ENCODE results near the gene TMEM256. TPM values are rescaled to one million over a fixed set of nuclear protein-coding genes. Genes with fewer than 3 reads are reported as not detected.

The TMEM256 gene
- total and polyA plus RNA-seq, 4 donors: 48.6 to 130 (median 62.8) TPM

DNA sequence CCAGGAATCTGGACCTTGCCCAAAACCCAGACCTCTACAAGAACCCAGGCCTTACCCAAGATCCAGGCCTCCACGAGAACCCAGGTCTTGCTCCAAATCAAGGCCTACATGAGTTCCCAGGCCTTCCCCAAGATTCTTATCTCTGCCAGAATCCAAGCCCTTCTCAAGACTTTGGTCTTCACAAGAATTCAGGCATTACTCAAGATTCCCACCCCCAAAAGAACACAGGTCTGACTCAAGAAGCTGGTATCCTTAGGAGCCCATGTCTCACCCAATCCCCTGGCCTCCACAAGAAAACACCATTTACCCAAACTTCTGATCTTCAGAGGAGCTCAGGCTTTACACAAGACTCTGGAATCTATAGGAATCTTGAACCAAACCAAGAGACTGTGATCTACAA is 27.3 kb upstream of the TMEM256 start:
- Histone ChIP-seq H3K27ac (ENCODE audit: low read depth, low read length) (no peak overlapping the region), H3K9me3 (ENCODE audit: control insufficient read depth, insufficient read depth, low read length) (no peaks in the 10 kb centered on the region), H3K36me3 (ENCODE audit: control insufficient read depth, insufficient read depth, low read length) (no peaks in the 10 kb centered on the region), H3K4me1 (ENCODE audit: control insufficient read depth, insufficient read depth, low read length) (peaks cover 15% of the 10 kb centered on the region), H3K4me3 (ENCODE audit: low read depth, low read length) (no peak overlapping the region), H3K27me3 (ENCODE audit: control insufficient read depth, insufficient read depth, low read length) (peaks cover 15% of the 10 kb centered on the region)
- 91% methylated on average over 1 of the region's 1 CpG for WGBS (ENCODE audit: insufficient coverage)
- no peak for DNase-seq (ENCODE audit: low read depth in 4 of 6, low spot score in 6 of 6)

- Histone ChIP-seq H3K9me3 (ENCODE audit: control insufficient read depth, insufficient read depth, low read length) (no peaks in the 10 kb centered on the region), H3K27me3 (ENCODE audit: control insufficient read depth, insufficient read depth, low read length) (peaks cover 2% of the 10 kb centered on the region), H3K36me3 (ENCODE audit: control insufficient read depth, insufficient read depth, low read length) (no peaks in the 10 kb centered on the region), H3K4me1 (ENCODE audit: control insufficient read depth, insufficient read depth, low read length) (no peaks in the 10 kb centered on the region), H3K27ac (ENCODE audit: low read depth, low read length) (no peak overlapping the region), H3K4me3 (ENCODE audit: low read depth, low read length) (no peak overlapping the region)
- 94% methylated on average over 10 of the region's 10 CpGs for WGBS (ENCODE audit: insufficient coverage)
- DNase-seq (ENCODE audit: low read depth in 4 of 6, low spot score in 6 of 6): no peak
Measured at GRCh38 chr17:7429722-7430121, 25.8 kb upstream of the TMEM256 start.

DNA sequence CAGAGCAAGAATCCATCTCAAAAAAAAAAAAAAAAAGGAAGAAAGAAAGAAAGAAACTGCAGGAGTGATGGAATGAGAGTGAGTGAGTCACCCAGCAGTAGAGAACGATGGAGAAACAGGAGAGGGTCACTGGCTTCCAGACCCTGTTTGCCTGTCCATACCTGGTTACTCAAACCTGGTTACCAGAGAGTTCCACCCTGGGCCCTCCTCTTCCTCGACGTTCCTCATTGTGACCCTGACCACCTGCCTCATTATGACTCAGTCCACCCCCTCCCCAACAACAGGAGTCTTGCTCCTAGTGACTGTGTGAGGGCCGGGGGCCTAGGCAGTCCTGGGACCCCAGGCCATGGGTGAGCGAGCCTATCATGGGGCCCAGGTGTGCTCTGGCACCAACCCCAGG is 24.7 kb upstream of the TMEM256 start, which contains the start of gene SPEM3:
Gene SPEM3, plus strand, starts transcription at position 301 of the 400 bp plus-strand sequence. Its CDS starts 46 bp downstream, at position 347.
- DNase-seq (ENCODE audit: low read depth in 4 of 6, low spot score in 6 of 6): no peak
- no peak within 1 kb of the TSS for H3K4me3 ChIP-seq (ENCODE audit: low read depth, low read length)
- no peak within 1 kb of the TSS for H3K27ac ChIP-seq (ENCODE audit: low read depth, low read length)
- no peaks in the 10 kb centered on the region for H3K36me3 ChIP-seq (ENCODE audit: control insufficient read depth, insufficient read depth, low read length)
- H3K9me3 ChIP-seq (ENCODE audit: control insufficient read depth, insufficient read depth, low read length): no peaks in the 10 kb centered on the region
- no peaks in the 10 kb centered on the region for H3K27me3 ChIP-seq (ENCODE audit: control insufficient read depth, insufficient read depth, low read length)
- no peaks in the 10 kb centered on the region for H3K4me1 ChIP-seq (ENCODE audit: control insufficient read depth, insufficient read depth, low read length)
- WGBS (ENCODE audit: insufficient coverage): 81% methylated on average over 4 of the region's 5 CpGs

DNA sequence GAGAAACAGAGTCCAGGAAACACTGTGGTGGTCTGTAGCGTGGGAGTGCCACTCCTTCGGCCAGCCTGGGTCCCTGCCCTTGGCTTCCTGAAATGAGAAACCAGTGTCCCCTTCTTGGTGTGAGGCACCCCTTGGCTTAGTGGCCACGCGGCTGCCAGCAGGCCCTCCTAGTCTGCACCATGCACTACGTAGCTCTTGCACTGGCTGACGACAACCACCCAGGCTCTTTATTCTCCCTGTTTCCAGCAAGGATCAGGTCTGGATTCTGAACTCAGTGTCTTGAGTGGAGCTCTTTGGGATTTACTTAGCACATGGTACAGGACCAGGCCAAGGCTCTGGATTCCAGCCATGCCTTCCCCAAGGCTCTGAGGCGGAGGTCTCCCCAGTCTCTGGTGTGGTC is 23.7 kb upstream of the TMEM256 start:
- no peaks in the 10 kb centered on the region for H3K9me3 ChIP-seq (ENCODE audit: control insufficient read depth, insufficient read depth, low read length)
- peaks cover 1% of the 10 kb centered on the region for H3K36me3 ChIP-seq (ENCODE audit: control insufficient read depth, insufficient read depth, low read length)
- 88% methylated on average over 7 of the region's 7 CpGs for WGBS (ENCODE audit: insufficient coverage)
- DNase-seq (ENCODE audit: low read depth in 4 of 6, low spot score in 6 of 6): no peak
- H3K4me1 ChIP-seq (ENCODE audit: control insufficient read depth, insufficient read depth, low read length): no peaks in the 10 kb centered on the region
- no peaks in the 10 kb centered on the region for H3K27me3 ChIP-seq (ENCODE audit: control insufficient read depth, insufficient read depth, low read length)
- H3K4me3 ChIP-seq (ENCODE audit: low read depth, low read length): no peak overlapping the region
- no peak overlapping the region for H3K27ac ChIP-seq (ENCODE audit: low read depth, low read length)

- no peak for DNase-seq (ENCODE audit: low read depth in 4 of 6, low spot score in 6 of 6)
- Histone ChIP-seq H3K9me3 (ENCODE audit: control insufficient read depth, insufficient read depth, low read length) (no peaks in the 10 kb centered on the region), H3K27ac (ENCODE audit: low read depth, low read length) (no peak overlapping the region), H3K4me1 (ENCODE audit: control insufficient read depth, insufficient read depth, low read length) (no peaks in the 10 kb centered on the region), H3K36me3 (ENCODE audit: control insufficient read depth, insufficient read depth, low read length) (peaks cover 3% of the 10 kb centered on the region), H3K4me3 (ENCODE audit: low read depth, low read length) (no peak overlapping the region), H3K27me3 (ENCODE audit: control insufficient read depth, insufficient read depth, low read length) (no peaks in the 10 kb centered on the region)
- 92% methylated on average over 29 of the region's 29 CpGs for WGBS (ENCODE audit: insufficient coverage)
Measured at GRCh38 chr17:7426896-7427489, 23.1 kb upstream of the TMEM256 start.

GRCh38 chr17:7426203-7426863 is 22.4 kb upstream of the TMEM256 start:
- H3K4me3 ChIP-seq (ENCODE audit: low read depth, low read length): no peak overlapping the region
- 97% methylated on average over 33 of the region's 33 CpGs for WGBS (ENCODE audit: insufficient coverage)
- DNase-seq (ENCODE audit: low read depth in 4 of 6, low spot score in 6 of 6): no peak
- no peaks in the 10 kb centered on the region for H3K9me3 ChIP-seq (ENCODE audit: control insufficient read depth, insufficient read depth, low read length)
- H3K4me1 ChIP-seq (ENCODE audit: control insufficient read depth, insufficient read depth, low read length): no peaks in the 10 kb centered on the region
- H3K36me3 ChIP-seq (ENCODE audit: control insufficient read depth, insufficient read depth, low read length): peaks cover 3% of the 10 kb centered on the region
- no peaks in the 10 kb centered on the region for H3K27me3 ChIP-seq (ENCODE audit: control insufficient read depth, insufficient read depth, low read length)
- no peak overlapping the region for H3K27ac ChIP-seq (ENCODE audit: low read depth, low read length)

DNA sequence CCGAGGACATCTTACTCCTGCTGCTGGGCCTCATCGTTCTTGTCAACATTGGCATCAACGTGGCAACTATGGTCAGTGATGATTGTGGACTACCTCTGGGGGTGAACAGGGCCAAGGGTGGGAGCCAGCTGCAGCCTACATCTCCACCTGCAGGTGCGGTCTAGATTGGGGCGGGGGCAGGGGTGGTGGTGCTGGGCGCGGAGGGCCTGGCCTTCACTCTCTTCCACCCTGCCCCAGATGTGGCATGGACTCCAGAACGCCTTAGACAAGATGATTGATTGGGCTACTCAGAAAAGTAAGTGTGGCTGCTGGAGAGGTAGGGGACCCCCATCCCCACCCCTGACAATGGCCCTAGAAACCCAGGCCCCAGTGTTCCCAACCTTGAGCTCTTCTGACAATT is 21.9 kb upstream of the TMEM256 start:
- peaks cover 9% of the 10 kb centered on the region for H3K36me3 ChIP-seq (ENCODE audit: control insufficient read depth, insufficient read depth, low read length)
- H3K27ac ChIP-seq (ENCODE audit: low read depth, low read length): no peak overlapping the region
- H3K27me3 ChIP-seq (ENCODE audit: control insufficient read depth, insufficient read depth, low read length): no peaks in the 10 kb centered on the region
- H3K4me3 ChIP-seq (ENCODE audit: low read depth, low read length): no peak overlapping the region
- H3K9me3 ChIP-seq (ENCODE audit: control insufficient read depth, insufficient read depth, low read length): no peaks in the 10 kb centered on the region
- peaks cover 2% of the 10 kb centered on the region for H3K4me1 ChIP-seq (ENCODE audit: control insufficient read depth, insufficient read depth, low read length)
- no peak for DNase-seq (ENCODE audit: low read depth in 4 of 6, low spot score in 6 of 6)
- 96% methylated on average over 7 of the region's 8 CpGs for WGBS (ENCODE audit: insufficient coverage)

GRCh38 chr17:7425316-7425715 is 21.4 kb upstream of the TMEM256 start, which contains the start of gene SPEM2:
Gene SPEM2 (plus strand): TSS chr17:7425616. CDS start chr17:7425689, 73 bp downstream.
- DNase-seq (ENCODE audit: low read depth in 4 of 6, low spot score in 6 of 6): no peak
- H3K9me3 ChIP-seq (ENCODE audit: control insufficient read depth, insufficient read depth, low read length): no peaks in the 10 kb centered on the region
- peaks cover 6% of the 10 kb centered on the region for H3K4me1 ChIP-seq (ENCODE audit: control insufficient read depth, insufficient read depth, low read length)
- H3K4me3 ChIP-seq (ENCODE audit: low read depth, low read length): no peak within 1 kb of the TSS
- H3K36me3 ChIP-seq (ENCODE audit: control insufficient read depth, insufficient read depth, low read length): peaks cover 14% of the 10 kb centered on the region
- 83% methylated on average over 1 of the region's 7 CpGs for WGBS (ENCODE audit: insufficient coverage)
- no peak within 1 kb of the TSS for H3K27ac ChIP-seq (ENCODE audit: low read depth, low read length)
- no peaks in the 10 kb centered on the region for H3K27me3 ChIP-seq (ENCODE audit: control insufficient read depth, insufficient read depth, low read length)

DNA sequence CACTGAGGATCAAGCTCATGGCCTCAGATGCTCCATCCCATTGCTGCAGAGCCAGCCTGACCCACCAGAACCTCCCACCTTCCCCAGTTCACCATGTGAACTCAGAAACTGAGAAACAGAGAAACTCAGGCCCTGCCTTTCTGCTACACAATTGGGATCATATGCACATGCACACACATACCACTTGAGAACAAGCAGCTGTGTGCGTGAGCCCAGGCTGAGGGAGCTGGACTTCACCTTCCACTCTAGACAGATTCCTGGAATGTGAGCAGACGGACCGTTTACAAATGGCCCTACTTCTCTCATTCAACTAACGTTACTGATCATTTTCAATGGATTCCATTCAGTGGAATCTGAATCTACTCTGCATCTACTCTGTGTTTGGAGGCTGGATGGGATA is 19.8 kb upstream of the TMEM256 start:
- H3K27me3 ChIP-seq (ENCODE audit: control insufficient read depth, insufficient read depth, low read length): no peaks in the 10 kb centered on the region
- H3K4me3 ChIP-seq (ENCODE audit: low read depth, low read length): no peak overlapping the region
- no peak overlapping the region for H3K27ac ChIP-seq (ENCODE audit: low read depth, low read length)
- H3K4me1 ChIP-seq (ENCODE audit: control insufficient read depth, insufficient read depth, low read length): peaks cover 20% of the 10 kb centered on the region
- H3K36me3 ChIP-seq (ENCODE audit: control insufficient read depth, insufficient read depth, low read length): peaks cover 27% of the 10 kb centered on the region
- 100% methylated on average over 1 of the region's 4 CpGs for WGBS (ENCODE audit: insufficient coverage)
- DNase-seq (ENCODE audit: low read depth in 4 of 6, low spot score in 6 of 6): no peak
- H3K9me3 ChIP-seq (ENCODE audit: control insufficient read depth, insufficient read depth, low read length): no peaks in the 10 kb centered on the region

GRCh38 chr17:7421186-7421585 is 17.3 kb upstream of the TMEM256 start:
- Histone ChIP-seq H3K9me3 (ENCODE audit: control insufficient read depth, insufficient read depth, low read length) (no peaks in the 10 kb centered on the region), H3K36me3 (ENCODE audit: control insufficient read depth, insufficient read depth, low read length) (peaks cover 52% of the 10 kb centered on the region), H3K27ac (ENCODE audit: low read depth, low read length) (no peak overlapping the region), H3K27me3 (ENCODE audit: control insufficient read depth, insufficient read depth, low read length) (no peaks in the 10 kb centered on the region), H3K4me3 (ENCODE audit: low read depth, low read length) (no peak overlapping the region), H3K4me1 (ENCODE audit: control insufficient read depth, insufficient read depth, low read length) (peaks cover 24% of the 10 kb centered on the region)
- DNase-seq (ENCODE audit: low read depth in 4 of 6, low spot score in 6 of 6): no peak
- 94% methylated on average over 16 of the region's 16 CpGs for WGBS (ENCODE audit: insufficient coverage)

Data from spinal cord (tissue), 10 donors.